OCI-LY7 (cell line): ENCODE measurements around the gene IGSF23. TPM values are rescaled to one million over a fixed set of nuclear protein-coding genes. Genes with fewer than 3 reads are reported as not detected.

Experiments used
- BruUV-seq: library from RNA; stranded (reverse); fragments of 400-500 nt; replicated peaks from 2 replicates; lab custom pipeline; 2021; lab: Mats Ljungman, UMichigan
- CTCF ChIA-PET: fragments of 300-600 bp; sonication (Branson Sonifier 250); formaldehyde crosslinking; loops from one replicate; lab custom pipeline; 2022; ENCODE audit warnings: antibody characterized with exemption; ENCODE audit not compliant: unreplicated experiment; lab: Charles Lee
- POLR2A ChIA-PET: fragments of 300-600 bp; sonication (Branson Sonifier 250); formaldehyde crosslinking; loops from one replicate; lab custom pipeline; 2022; ENCODE audit warnings: antibody characterized with exemption; lab: Charles Lee
- DNase-seq: peaks from one replicate; pipeline ENCODE4 v3.0.0-alpha.2; 2015; ENCODE audit warnings: low spot score
- H2AFZ ChIP-seq: fragments of 200-600 bp; sonication (generic), shearing (Covaris generic); 2 replicates; pipeline ENCODE4 v1.6.1; 2014; ENCODE audit warnings: mild to moderate bottlenecking, antibody characterized with exemption, low read length, moderate library complexity
- H3K27ac ChIP-seq: fragments of 200-600 bp; sonication (generic); 2 replicates; pipeline ENCODE4 v1.5.1; 2014; ENCODE audit warnings: mixed run types, low read depth, mild to moderate bottlenecking, moderate library complexity, low read length, inconsistent platforms; ENCODE audit not compliant: poor library complexity, severe bottlenecking
- H3K36me3 ChIP-seq: fragments of 200-600 bp; sonication (generic); 2 replicates; pipeline ENCODE4 v1.6.1; 2014; ENCODE audit warnings: mild to moderate bottlenecking, antibody characterized with exemption, low read length, moderate library complexity, mixed read lengths; ENCODE audit not compliant: insufficient read depth
- H3K4me1 ChIP-seq: fragments of 200-600 bp; sonication (generic); 2 replicates; pipeline ENCODE4 v1.5.1; 2014; ENCODE audit warnings: mild to moderate bottlenecking, low read length; ENCODE audit not compliant: insufficient read depth, poor library complexity, severe bottlenecking
- H3K4me2 ChIP-seq: fragments of 200-600 bp; sonication (generic); 2 replicates; pipeline ENCODE4 v1.6.1; 2014; ENCODE audit warnings: mild to moderate bottlenecking, low read length
- H3K4me3 ChIP-seq: fragments of 200-600 bp; sonication (generic); 2 replicates; pipeline ENCODE4 v1.5.1; 2014; ENCODE audit warnings: mild to moderate bottlenecking, low read depth, low read length; ENCODE audit not compliant: poor library complexity, severe bottlenecking
- H3K79me2 ChIP-seq: fragments of 200-600 bp; sonication (generic); 2 replicates; pipeline ENCODE4 v1.6.1; 2016; ENCODE audit warnings: low read depth, mild to moderate bottlenecking, low read length, moderate library complexity, mixed read lengths; ENCODE audit not compliant: insufficient read depth
- H3K9me2 ChIP-seq: fragments of 200-600 bp; sonication (generic); 2 replicates; pipeline ENCODE4 v1.6.1; 2016; ENCODE audit warnings: mild to moderate bottlenecking, low read length, mixed read lengths; ENCODE audit not compliant: insufficient read depth
- H3K9me3 ChIP-seq: fragments of 200-600 bp; sonication (generic); 2 replicates; pipeline ENCODE4 v1.6.1; 2014; ENCODE audit warnings: mild to moderate bottlenecking, mixed run types, low read length, mixed read lengths
- H4K20me1 ChIP-seq: fragments of 200-600 bp; sonication (generic); 2 replicates; pipeline ENCODE4 v1.6.1; 2014; ENCODE audit warnings: mild to moderate bottlenecking, antibody characterized with exemption, low read length, moderate library complexity, mixed read lengths; ENCODE audit not compliant: insufficient read depth
- EZH2phosphoT487 ChIP-seq: fragments of 200-600 bp; sonication (generic); IDR thresholded peaks from 2 replicates; pipeline ENCODE4 v1.6.1; 2018; ENCODE audit warnings: low read depth, borderline replicate concordance, mild to moderate bottlenecking, mixed run types, antibody characterized with exemption, low read length, moderate library complexity, mixed read lengths
- intact Hi-C: fragments of 100-400 bp; cut with micrococcal nuclease; formaldehyde crosslinking; loops from one replicate; pipeline ENCODE4 v1.10.0; 2022; ENCODE audit not compliant: unreplicated experiment
- total RNA-seq, 2 experiments: library from RNA; depleted of rRNA in 1 of 2; stranded (reverse); fragments of >200 nt in 1 of 2; shearing (Covaris generic) in 1 of 2; gene quantifications; 2 replicates each; pipeline ENCODE4 v1.2.3, GENCODE V29; 2014 to 2022
- TF ChIP-seq, protein P1 (sequence below): fragments of 200-600 bp; sonication (generic); conservative IDR thresholded peaks from 2 replicates; pipeline ENCODE4 v1.5.1; 2014; ENCODE audit warnings: mild to moderate bottlenecking, antibody characterized with exemption, low read length, moderate library complexity, mixed read lengths

The IGSF23 gene
- total RNA-seq, 2 experiments from 2014 or later = not detected

DNA sequence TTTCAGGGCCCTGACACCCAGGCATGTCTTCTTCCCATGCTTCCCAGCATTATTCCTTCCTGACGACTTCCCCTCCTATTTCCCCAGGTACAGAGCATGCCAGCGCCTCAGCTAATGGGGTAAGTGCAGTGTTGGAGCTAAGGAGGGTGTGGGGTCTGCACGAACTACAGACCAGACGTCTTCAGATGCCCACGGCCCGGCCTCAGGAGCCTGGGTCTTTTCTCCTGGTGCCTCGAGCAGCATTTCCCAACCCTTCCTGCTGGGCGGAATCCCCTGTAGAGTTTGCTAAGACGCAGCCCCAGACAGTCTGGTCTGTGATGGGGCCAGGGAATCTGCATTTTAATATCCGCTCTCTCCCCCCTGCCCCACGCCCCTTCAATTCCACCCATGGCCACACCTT is 47.8 kb downstream of the IGSF23 start:
- H4K20me1 ChIP-seq = no peaks in the 10 kb centered on the region
- H3K9me3 ChIP-seq = no peaks in the 10 kb centered on the region
- intact Hi-C loops = no loop called here
- no peaks in the 10 kb centered on the region for H3K79me2 ChIP-seq
- no peak for DNase-seq
- no peaks in the 10 kb centered on the region for H3K4me1 ChIP-seq
- no TSS peak for BruUV-seq
- POLR2A ChIA-PET = no interaction called here
- H3K4me2 ChIP-seq = no peak overlapping the region
- no peak overlapping the region for H3K27ac ChIP-seq
- H2AFZ ChIP-seq = no peak overlapping the region
- H3K4me3 ChIP-seq = no peak overlapping the region
- CTCF ChIA-PET = no interaction called here
- H3K36me3 ChIP-seq = no peaks in the 10 kb centered on the region
- TF ChIP-seq, protein P1, sequence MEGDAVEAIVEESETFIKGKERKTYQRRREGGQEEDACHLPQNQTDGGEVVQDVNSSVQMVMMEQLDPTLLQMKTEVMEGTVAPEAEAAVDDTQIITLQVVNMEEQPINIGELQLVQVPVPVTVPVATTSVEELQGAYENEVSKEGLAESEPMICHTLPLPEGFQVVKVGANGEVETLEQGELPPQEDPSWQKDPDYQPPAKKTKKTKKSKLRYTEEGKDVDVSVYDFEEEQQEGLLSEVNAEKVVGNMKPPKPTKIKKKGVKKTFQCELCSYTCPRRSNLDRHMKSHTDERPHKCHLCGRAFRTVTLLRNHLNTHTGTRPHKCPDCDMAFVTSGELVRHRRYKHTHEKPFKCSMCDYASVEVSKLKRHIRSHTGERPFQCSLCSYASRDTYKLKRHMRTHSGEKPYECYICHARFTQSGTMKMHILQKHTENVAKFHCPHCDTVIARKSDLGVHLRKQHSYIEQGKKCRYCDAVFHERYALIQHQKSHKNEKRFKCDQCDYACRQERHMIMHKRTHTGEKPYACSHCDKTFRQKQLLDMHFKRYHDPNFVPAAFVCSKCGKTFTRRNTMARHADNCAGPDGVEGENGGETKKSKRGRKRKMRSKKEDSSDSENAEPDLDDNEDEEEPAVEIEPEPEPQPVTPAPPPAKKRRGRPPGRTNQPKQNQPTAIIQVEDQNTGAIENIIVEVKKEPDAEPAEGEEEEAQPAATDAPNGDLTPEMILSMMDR = no peak
- no peak for TF ChIP-seq EZH2phosphoT487
- no peaks in the 10 kb centered on the region for H3K9me2 ChIP-seq

GRCh38 chr19:44661904-44662303 is 48.5 kb downstream of the IGSF23 start:
- H3K9me2 ChIP-seq = no peaks in the 10 kb centered on the region
- H3K36me3 ChIP-seq = no peaks in the 10 kb centered on the region
- no peak for DNase-seq
- CTCF ChIA-PET = no interaction called here
- H3K27ac ChIP-seq = no peak overlapping the region
- no peaks in the 10 kb centered on the region for H4K20me1 ChIP-seq
- H3K79me2 ChIP-seq = no peaks in the 10 kb centered on the region
- H3K4me2 ChIP-seq = no peak overlapping the region
- no TSS peak for BruUV-seq
- H3K4me1 ChIP-seq = no peaks in the 10 kb centered on the region
- TF ChIP-seq EZH2phosphoT487 = no peak
- TF ChIP-seq, protein P1 = no peak
- H3K9me3 ChIP-seq = no peaks in the 10 kb centered on the region
- intact Hi-C loops = no loop called here
- H2AFZ ChIP-seq = no peak overlapping the region
- POLR2A ChIA-PET = no interaction called here
- no peak overlapping the region for H3K4me3 ChIP-seq

- CTCF ChIA-PET = interaction anchor here (1.1 kb wide), 1 partner anchor 8 kb away, joined by 3 read pairs; no protein-coding TSS in a partner anchor
- H3K4me1 ChIP-seq = no peaks in the 10 kb centered on the region
- H3K27ac ChIP-seq = no peak overlapping the region
- no peaks in the 10 kb centered on the region for H4K20me1 ChIP-seq
- no peak overlapping the region for H2AFZ ChIP-seq
- no peaks in the 10 kb centered on the region for H3K9me3 ChIP-seq
- no peak for TF ChIP-seq EZH2phosphoT487
- TF ChIP-seq, protein P1 = no peak
- no TSS peak for BruUV-seq
- DNase-seq = no peak
- no peak overlapping the region for H3K4me2 ChIP-seq
- no peaks in the 10 kb centered on the region for H3K79me2 ChIP-seq
- intact Hi-C loops = no loop called here
- no peaks in the 10 kb centered on the region for H3K9me2 ChIP-seq
- POLR2A ChIA-PET = no interaction called here
- H3K4me3 ChIP-seq = no peak overlapping the region
- no peaks in the 10 kb centered on the region for H3K36me3 ChIP-seq
Observed at GRCh38 chr19:44662691-44663385, 49.5 kb downstream of the IGSF23 start.
